Right lobe of liver (tissue), 4 donors: ENCODE results near the gene DDX24.

ENCODE experiments used
- CTCF ChIP-seq, 4 donors: fragments of 200-600 bp in 3 of 4; fragments of 450-650 bp in 1 of 4; IDR thresholded peaks; one replicate each; pipeline versions ENCODE4 v1.5.1 to v1.8.0; 2016 to 2022; ENCODE audit warnings: antibody characterized with exemption in 4 of 4, mild to moderate bottlenecking in 2 of 4
- POLR2A ChIP-seq: fragments of 450-650 bp; IDR thresholded peaks from one replicate; pipeline ENCODE4 v1.6.1; 2017; ENCODE audit warnings: antibody characterized with exemption, mild to moderate bottlenecking
- donor health status: DM: no; HTN: no; CAD: no.
- donor health status: DM: no; HTN: no; CAD: no.
- donor health status: DM: no; HTN: yes; CAD: no.

GRCh38 chr14:94074534-94074933 lies 6.5 kb downstream of the DDX24 start:
- TF ChIP-seq CTCF (IDR thresholded peaks at IDR 0.05) (no peak), POLR2A (no peak)
